OCI-LY1 (cell line): ENCODE measurements around the gene RABGGTB.

Experiments used
- H2AFZ ChIP-seq: fragments of 200-600 bp; sonication (generic), shearing (Covaris generic); 2 replicates; pipeline ENCODE4 v1.6.0; 2014; ENCODE audit warnings: antibody characterized with exemption, mild to moderate bottlenecking, low read length
- H3F3A ChIP-seq: fragments of 200-600 bp; sonication (generic), shearing (Covaris generic); 2 replicates; pipeline ENCODE4 v1.6.0; 2014; ENCODE audit warnings: mild to moderate bottlenecking, antibody characterized with exemption, low read length, moderate library complexity; ENCODE audit not compliant: insufficient read depth
- H3K27ac ChIP-seq: fragments of 200-600 bp; sonication (generic); 2 replicates; pipeline ENCODE4 v1.5.1; 2014; ENCODE audit warnings: low read length, mixed run types, mild to moderate bottlenecking, low read depth; ENCODE audit not compliant: poor library complexity, severe bottlenecking
- H3K27me3 ChIP-seq: fragments of 200-600 bp; sonication (generic); 2 replicates; pipeline ENCODE4 v1.6.0; 2014; ENCODE audit warnings: antibody characterized with exemption, mild to moderate bottlenecking, low read length, moderate library complexity; ENCODE audit not compliant: insufficient read depth
- H3K36me3 ChIP-seq: fragments of 200-600 bp; sonication (generic); 2 replicates; pipeline ENCODE4 v1.6.1; 2014; ENCODE audit warnings: mild to moderate bottlenecking, antibody characterized with exemption, low read length, moderate library complexity, mixed read lengths; ENCODE audit not compliant: insufficient read depth
- H3K4me1 ChIP-seq: fragments of 200-600 bp; sonication (generic); 2 replicates; pipeline ENCODE4 v1.5.1; 2014; ENCODE audit warnings: mild to moderate bottlenecking, low read length, moderate library complexity; ENCODE audit not compliant: insufficient read depth, severe bottlenecking
- H3K4me2 ChIP-seq: fragments of 200-600 bp; sonication (generic), shearing (Covaris generic); 2 replicates; pipeline ENCODE4 v1.6.1; 2014; ENCODE audit warnings: low read length
- H3K4me3 ChIP-seq: fragments of 200-600 bp; sonication (generic); 2 replicates; pipeline ENCODE4 v1.5.1; 2014; ENCODE audit warnings: low read length, low read depth, mild to moderate bottlenecking, mixed read lengths; ENCODE audit not compliant: poor library complexity, severe bottlenecking
- H3K79me2 ChIP-seq: fragments of 200-600 bp; shearing (Covaris generic); 2 replicates; pipeline ENCODE4 v1.6.1; 2016; ENCODE audit warnings: mixed run types, low read length, mixed read lengths; ENCODE audit not compliant: insufficient read depth
- H3K9ac ChIP-seq: fragments of 200-600 bp; sonication (generic), shearing (Covaris generic); 2 replicates; pipeline ENCODE4 v1.6.1; 2014; ENCODE audit warnings: mild to moderate bottlenecking, low read length, mixed read lengths
- H3K9me2 ChIP-seq: fragments of 200-600 bp; sonication (generic), shearing (Covaris generic); 2 replicates; pipeline ENCODE4 v1.6.1; 2014; ENCODE audit warnings: low read depth, mild to moderate bottlenecking, low read length, mixed read lengths
- H3K9me3 ChIP-seq: fragments of 200-600 bp; shearing (Covaris generic); 2 replicates; pipeline ENCODE4 v1.6.1; 2014; ENCODE audit warnings: low read length, mixed read lengths
- H4K20me1 ChIP-seq: fragments of 200-600 bp; sonication (generic), shearing (Covaris generic); 2 replicates; pipeline ENCODE4 v1.6.0; 2016; ENCODE audit warnings: mild to moderate bottlenecking, low read length; ENCODE audit not compliant: insufficient read depth
- EZH2 ChIP-seq: fragments of 200-600 bp; sonication (generic), shearing (Covaris generic); IDR thresholded peaks from 2 replicates; pipeline ENCODE4 v1.8.0; 2017; ENCODE audit warnings: borderline replicate concordance, mixed run types, mild to moderate bottlenecking, antibody characterized with exemption, low read length, moderate library complexity, mixed read lengths
- TF ChIP-seq, protein P1 (sequence below): fragments of 200-600 bp; sonication (generic), shearing (Covaris generic); IDR thresholded peaks from 2 replicates; pipeline ENCODE4 v1.5.1; 2017; ENCODE audit warnings: mild to moderate bottlenecking, antibody characterized with exemption, low read length, moderate library complexity, mixed read lengths

RABGGTB gene

GRCh38 chr1:75836528-75837100 is 50.6 kb downstream of the RABGGTB start:
- Histone ChIP-seq H2AFZ (no peak overlapping the region), H3K4me2 (no peak overlapping the region), H3K79me2 (no peaks in the 10 kb centered on the region), H3K4me3 (no peak overlapping the region), H4K20me1 (no peaks in the 10 kb centered on the region), H3K36me3 (no peaks in the 10 kb centered on the region), H3F3A (no peaks in the 10 kb centered on the region), H3K27me3 (no peaks in the 10 kb centered on the region), H3K27ac (no peak overlapping the region), H3K4me1 (no peaks in the 10 kb centered on the region), H3K9me2 (no peaks in the 10 kb centered on the region), H3K9ac (no peak overlapping the region), H3K9me3 (no peaks in the 10 kb centered on the region)
- TF ChIP-seq EZH2 = no peak
- TF ChIP-seq, protein P1, sequence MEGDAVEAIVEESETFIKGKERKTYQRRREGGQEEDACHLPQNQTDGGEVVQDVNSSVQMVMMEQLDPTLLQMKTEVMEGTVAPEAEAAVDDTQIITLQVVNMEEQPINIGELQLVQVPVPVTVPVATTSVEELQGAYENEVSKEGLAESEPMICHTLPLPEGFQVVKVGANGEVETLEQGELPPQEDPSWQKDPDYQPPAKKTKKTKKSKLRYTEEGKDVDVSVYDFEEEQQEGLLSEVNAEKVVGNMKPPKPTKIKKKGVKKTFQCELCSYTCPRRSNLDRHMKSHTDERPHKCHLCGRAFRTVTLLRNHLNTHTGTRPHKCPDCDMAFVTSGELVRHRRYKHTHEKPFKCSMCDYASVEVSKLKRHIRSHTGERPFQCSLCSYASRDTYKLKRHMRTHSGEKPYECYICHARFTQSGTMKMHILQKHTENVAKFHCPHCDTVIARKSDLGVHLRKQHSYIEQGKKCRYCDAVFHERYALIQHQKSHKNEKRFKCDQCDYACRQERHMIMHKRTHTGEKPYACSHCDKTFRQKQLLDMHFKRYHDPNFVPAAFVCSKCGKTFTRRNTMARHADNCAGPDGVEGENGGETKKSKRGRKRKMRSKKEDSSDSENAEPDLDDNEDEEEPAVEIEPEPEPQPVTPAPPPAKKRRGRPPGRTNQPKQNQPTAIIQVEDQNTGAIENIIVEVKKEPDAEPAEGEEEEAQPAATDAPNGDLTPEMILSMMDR = no peak

DNA sequence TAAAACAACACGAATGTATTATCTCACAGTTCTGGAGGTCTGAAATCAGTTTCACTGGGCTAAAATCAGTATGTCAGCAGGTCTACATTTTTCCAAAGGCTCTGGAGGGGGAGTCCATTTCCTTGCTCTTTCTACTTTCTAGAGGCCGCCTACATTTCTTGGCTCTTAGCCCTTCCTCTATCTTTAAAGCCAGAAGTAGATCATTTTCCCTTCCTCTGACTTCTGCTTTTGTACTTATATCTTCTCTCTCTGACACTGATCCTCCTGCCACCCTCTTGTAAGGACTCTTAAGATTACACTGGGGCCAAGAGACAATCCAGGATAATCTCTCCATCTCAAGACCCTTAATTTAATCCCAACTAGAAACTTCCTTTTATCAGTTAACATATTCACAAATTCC is 52.0 kb downstream of the RABGGTB start:
- Histone ChIP-seq H3K4me1 (no peaks in the 10 kb centered on the region), H4K20me1 (no peaks in the 10 kb centered on the region), H3K79me2 (no peaks in the 10 kb centered on the region), H3K9me3 (no peaks in the 10 kb centered on the region), H3K4me2 (no peak overlapping the region), H3F3A (no peaks in the 10 kb centered on the region), H3K9me2 (no peaks in the 10 kb centered on the region), H2AFZ (no peak overlapping the region), H3K9ac (no peak overlapping the region), H3K27me3 (no peaks in the 10 kb centered on the region), H3K27ac (no peak overlapping the region), H3K36me3 (no peaks in the 10 kb centered on the region), H3K4me3 (no peak overlapping the region)
- TF ChIP-seq, protein P1 = no peak
- TF ChIP-seq EZH2 = no peak

DNA sequence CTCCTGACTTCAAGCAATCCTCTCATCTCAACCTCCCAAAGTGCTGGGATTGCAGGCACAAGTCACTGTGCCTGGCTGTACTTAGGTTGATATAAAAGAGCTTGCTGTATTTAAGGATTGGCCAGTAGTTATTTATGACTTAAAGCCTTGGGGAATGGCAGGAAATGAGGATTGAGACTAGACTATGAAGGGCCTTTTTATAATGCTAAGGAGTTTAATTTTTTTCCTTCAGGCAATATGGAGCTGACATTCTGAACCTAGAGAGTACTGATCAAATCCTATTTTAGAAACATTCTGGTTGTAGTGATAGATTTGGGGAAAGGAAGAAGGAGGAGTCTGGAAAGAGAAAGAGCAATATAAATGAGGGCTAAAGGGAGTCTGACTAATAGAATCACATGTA is 55.4 kb downstream of the RABGGTB start:
- Histone ChIP-seq H3K4me1 (no peaks in the 10 kb centered on the region), H3K27me3 (no peaks in the 10 kb centered on the region), H3K4me2 (no peak overlapping the region), H3K9me2 (no peaks in the 10 kb centered on the region), H4K20me1 (no peaks in the 10 kb centered on the region), H3K9me3 (no peaks in the 10 kb centered on the region), H3K4me3 (no peak overlapping the region), H3K9ac (no peak overlapping the region), H3K27ac (no peak overlapping the region), H2AFZ (no peak overlapping the region), H3K36me3 (no peaks in the 10 kb centered on the region), H3K79me2 (no peaks in the 10 kb centered on the region), H3F3A (no peaks in the 10 kb centered on the region)
- no peak for TF ChIP-seq EZH2
- TF ChIP-seq, protein P1 = no peak
